Effector CD4-positive, alpha-beta T cell (primary cell): ENCODE data around the gene UBE2O.

Experiments used
- DNase-seq: peaks from one replicate; pipeline ENCODE4 v3.0.0-alpha.2; 2020
- total RNA-seq: gene quantifications from one replicate; lab custom pipeline; 2026; lab: John Stamatoyannopoulos, UW

UBE2O gene
- total RNA-seq: 86.1 reads per million, percentile 80 among the genes with 10 or more reads in this experiment

- peak; percentile 89 for DNase-seq
Observed at GRCh38 chr17:76452660-76453430, at the start of gene UBE2O. Gene UBE2O (minus strand): TSS chr17:76453152. CDS start chr17:76453141, 11 bp downstream.

- DNase-seq: no peak
Observed at GRCh38 chr17:76501827-76502307, 48.9 kb upstream of the UBE2O start.

GRCh38 chr17:76501018-76501826 lies 48.3 kb upstream of the UBE2O start, which contains the start of gene RHBDF2:
Gene RHBDF2 (minus strand): TSS chr17:76501423. CDS start chr17:76481524, 19,899 bp downstream.
- DNase-seq: peak; percentile 92

GRCh38 chr17:76500747-76501017 lies 47.7 kb upstream of the UBE2O start:
- DNase-seq: no peak

- DNase-seq: no peak
Observed at GRCh38 chr17:76500074-76500746, 47.3 kb upstream of the UBE2O start.

DNA sequence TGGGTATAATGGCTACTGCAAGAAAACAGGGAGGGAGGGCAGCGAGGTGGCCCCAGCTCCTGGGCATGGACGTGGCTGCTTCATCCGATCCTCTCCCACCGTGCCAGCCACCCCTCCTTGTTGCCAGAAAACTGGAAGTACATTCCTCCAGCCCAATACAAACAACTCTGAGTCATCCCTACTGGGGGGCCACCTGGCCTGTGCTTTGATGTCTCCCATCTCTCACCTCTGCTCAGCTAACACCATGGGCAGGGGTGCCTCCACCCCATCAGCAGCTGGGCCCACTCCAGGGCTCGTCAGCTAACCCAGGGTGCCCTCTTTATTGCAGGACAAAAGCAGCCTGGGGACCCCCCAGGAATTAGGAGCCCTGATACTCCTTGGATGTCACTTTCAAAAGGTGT lies 46.3 kb upstream of the UBE2O start:
- no peak for DNase-seq

- DNase-seq: no peak
Observed at GRCh38 chr17:76498876-76499251, 45.9 kb upstream of the UBE2O start.

GRCh38 chr17:76497979-76498875 lies 45.3 kb upstream of the UBE2O start:
- DNase-seq: no peak

- DNase-seq: no peak
Observed at GRCh38 chr17:76497699-76497978, 44.7 kb upstream of the UBE2O start.

GRCh38 chr17:76496464-76496863 lies 43.5 kb upstream of the UBE2O start:
- no peak for DNase-seq

DNA sequence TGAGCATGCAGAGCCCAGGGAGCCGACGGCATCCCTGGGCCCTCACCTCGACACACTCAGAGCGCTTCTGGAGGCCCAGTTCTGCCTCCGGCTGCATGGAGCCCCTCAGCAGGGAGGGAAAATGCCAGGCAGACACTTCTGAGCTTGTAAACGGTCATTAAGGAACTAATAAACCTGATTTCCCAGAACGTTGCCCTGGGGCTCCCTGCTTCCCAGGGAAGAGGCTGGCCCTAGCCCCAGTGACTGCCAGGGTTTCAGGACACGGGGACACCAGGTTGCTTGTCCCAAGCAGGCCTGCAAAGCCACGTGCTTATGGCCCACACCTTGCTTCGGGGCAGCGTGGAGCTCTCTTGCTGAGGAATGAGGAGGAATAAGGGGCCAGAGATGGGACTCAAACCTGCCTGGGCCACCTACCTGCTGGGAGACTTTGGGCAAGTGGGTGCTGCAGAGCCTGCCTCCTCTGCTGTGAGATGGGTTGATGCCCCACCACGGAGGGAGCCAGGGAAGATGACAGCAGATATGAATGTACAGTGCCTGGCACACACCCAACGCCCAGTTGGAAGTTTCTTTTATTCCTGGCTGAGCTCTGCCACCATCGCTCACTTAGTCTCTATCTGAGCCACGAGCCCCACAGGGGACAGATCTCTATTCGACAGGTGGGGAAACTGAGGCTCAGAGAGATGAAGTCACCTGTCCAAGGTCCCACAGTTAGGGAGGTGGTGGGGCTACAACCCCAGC lies 42.9 kb upstream of the UBE2O start:
- no peak for DNase-seq

- DNase-seq: no peak
Observed at GRCh38 chr17:76493505-76494167, 40.7 kb upstream of the UBE2O start.

GRCh38 chr17:76492989-76493501 lies 40.1 kb upstream of the UBE2O start:
- DNase-seq: no peak

GRCh38 chr17:76492123-76492988 lies 39.4 kb upstream of the UBE2O start:
- no peak for DNase-seq

- DNase-seq: no peak
Observed at GRCh38 chr17:76491271-76492122, 38.5 kb upstream of the UBE2O start.

GRCh38 chr17:76490112-76490710 lies 37.3 kb upstream of the UBE2O start:
- DNase-seq: no peak

- no peak for DNase-seq
Observed at GRCh38 chr17:76487451-76488192, 34.7 kb upstream of the UBE2O start.

DNA sequence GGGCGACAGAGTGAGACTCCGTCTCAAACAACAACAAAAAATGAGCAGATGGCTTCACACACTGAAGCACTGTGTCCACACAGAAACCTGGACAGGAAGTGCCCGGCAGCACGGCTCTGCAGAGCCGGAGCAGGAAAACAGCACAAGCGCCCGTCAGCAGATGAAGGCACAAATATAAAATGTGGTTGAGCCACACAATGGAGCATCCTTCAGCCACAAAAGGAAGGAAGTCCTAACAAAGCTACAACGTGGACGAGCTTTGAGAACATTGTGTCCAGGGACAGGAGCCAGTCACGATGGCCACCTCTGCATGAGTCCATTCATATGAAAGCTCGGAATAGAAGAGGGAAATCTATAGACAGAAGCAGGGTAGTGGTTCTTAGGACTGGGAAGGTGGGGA lies 32.6 kb upstream of the UBE2O start:
- no peak for DNase-seq
